Tibial artery (tissue), 4 donors: ENCODE measurements around the gene ACAP2.

ENCODE experiments used
- DNase-seq, 2 donors: peaks; one replicate each; pipeline ENCODE4 v3.0.0-alpha.2; 2019
- H3K27ac ChIP-seq, 2 donors: fragments of 200-600 bp; sonication (generic) in 1 of 2; 1 replicate in 1 of 2; 2 replicates in 1 of 2; pipeline ENCODE4 v1.5.1; 2018 to 2019; ENCODE audit warnings: mild to moderate bottlenecking in 1 of 2
- H3K27me3 ChIP-seq, 2 donors: fragments of 200-600 bp; sonication (generic) in 1 of 2; one replicate each; pipeline versions ENCODE4 v1.5.1 to v1.6.0; 2016 to 2019
- H3K36me3 ChIP-seq, 3 donors: fragments of 200-600 bp; sonication (generic) in 2 of 3; one replicate each; pipeline ENCODE4 v1.5.1; 2016 to 2019; ENCODE audit warnings: mild to moderate bottlenecking in 2 of 3
- H3K4me1 ChIP-seq, 4 donors: fragments of 200-600 bp; sonication (generic) in 2 of 4; 1 replicate in 3 of 4; 2 replicates in 1 of 4; pipeline ENCODE4 v1.5.1; 2016 to 2019
- H3K4me3 ChIP-seq, 2 donors: fragments of 200-600 bp; sonication (generic) in 1 of 2; 1 replicate in 1 of 2; 2 replicates in 1 of 2; pipeline ENCODE4 v1.5.1; 2018 to 2019; ENCODE audit warnings: mild to moderate bottlenecking in 2 of 2
- H3K9me3 ChIP-seq, 3 donors: fragments of 200-600 bp; sonication (generic) in 1 of 3; one replicate each; pipeline ENCODE4 v1.5.1; 2016 to 2019
- intact Hi-C: fragments of 100-400 bp; cut with DNase I; formaldehyde crosslinking; loops from one replicate; pipeline ENCODE4 v1.15.0; 2023; ENCODE audit warnings: low total_unique reads
- TF ChIP-seq, protein P1 (sequence below), 2 experiments: fragments of 200-600 bp in 1 of 2; fragments of 450-650 bp in 1 of 2; IDR thresholded peaks; one replicate each; pipeline ENCODE4 v1.5.1; 2017 to 2019; ENCODE audit warnings: antibody characterized with exemption in 2 of 2, mild to moderate bottlenecking in 1 of 2, moderate library complexity in 1 of 2

Gene ACAP2

DNA sequence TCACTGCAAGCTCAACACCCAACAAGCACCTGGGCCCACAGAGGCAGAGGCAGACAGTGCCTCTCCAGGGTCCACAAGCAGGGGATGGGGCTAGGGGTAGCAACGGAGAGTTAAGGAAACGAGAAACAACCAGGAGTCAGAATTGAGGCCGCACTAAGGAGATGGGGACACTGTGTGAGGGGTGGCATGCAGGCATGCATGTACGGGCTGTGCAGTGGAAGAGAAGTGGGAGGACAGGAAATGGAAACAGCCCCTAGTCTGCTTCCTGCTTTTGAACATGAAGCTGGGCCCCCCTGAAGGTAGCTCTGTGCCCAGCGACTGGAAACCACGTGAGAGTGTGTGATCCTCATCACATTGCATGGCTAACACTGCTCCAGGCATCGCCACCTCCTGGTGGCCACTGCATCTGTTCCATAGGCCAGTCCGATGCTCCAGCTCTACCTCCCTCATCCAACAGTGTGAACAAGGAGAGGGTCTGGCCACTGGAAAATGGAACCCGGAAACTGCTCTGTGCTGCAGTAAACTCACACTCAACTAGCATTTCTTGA, 215.8 kb downstream of the ACAP2 start:
- Histone ChIP-seq H3K27ac (no peak overlapping the region), H3K4me3 (no peak overlapping the region), H3K9me3 (no peaks in the 10 kb centered on the region), H3K4me1 (peaks cover 0 to 32% (median 25%) of the 10 kb centered on the region in 4 donors), H3K36me3 (peaks cover 0 to 6% (median 0%) of the 10 kb centered on the region in 3 donors), H3K27me3 (no peaks in the 10 kb centered on the region)
- intact Hi-C loops, result loop anchor here (10.0 kb wide), 1 partner anchor 72 kb away; no protein-coding TSS in a partner anchor
- DNase-seq, result peak in 1 of 2 donors; percentile 35
- TF ChIP-seq, protein P1, sequence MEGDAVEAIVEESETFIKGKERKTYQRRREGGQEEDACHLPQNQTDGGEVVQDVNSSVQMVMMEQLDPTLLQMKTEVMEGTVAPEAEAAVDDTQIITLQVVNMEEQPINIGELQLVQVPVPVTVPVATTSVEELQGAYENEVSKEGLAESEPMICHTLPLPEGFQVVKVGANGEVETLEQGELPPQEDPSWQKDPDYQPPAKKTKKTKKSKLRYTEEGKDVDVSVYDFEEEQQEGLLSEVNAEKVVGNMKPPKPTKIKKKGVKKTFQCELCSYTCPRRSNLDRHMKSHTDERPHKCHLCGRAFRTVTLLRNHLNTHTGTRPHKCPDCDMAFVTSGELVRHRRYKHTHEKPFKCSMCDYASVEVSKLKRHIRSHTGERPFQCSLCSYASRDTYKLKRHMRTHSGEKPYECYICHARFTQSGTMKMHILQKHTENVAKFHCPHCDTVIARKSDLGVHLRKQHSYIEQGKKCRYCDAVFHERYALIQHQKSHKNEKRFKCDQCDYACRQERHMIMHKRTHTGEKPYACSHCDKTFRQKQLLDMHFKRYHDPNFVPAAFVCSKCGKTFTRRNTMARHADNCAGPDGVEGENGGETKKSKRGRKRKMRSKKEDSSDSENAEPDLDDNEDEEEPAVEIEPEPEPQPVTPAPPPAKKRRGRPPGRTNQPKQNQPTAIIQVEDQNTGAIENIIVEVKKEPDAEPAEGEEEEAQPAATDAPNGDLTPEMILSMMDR (IDR thresholded peaks at IDR 0.05), result no peak

DNA sequence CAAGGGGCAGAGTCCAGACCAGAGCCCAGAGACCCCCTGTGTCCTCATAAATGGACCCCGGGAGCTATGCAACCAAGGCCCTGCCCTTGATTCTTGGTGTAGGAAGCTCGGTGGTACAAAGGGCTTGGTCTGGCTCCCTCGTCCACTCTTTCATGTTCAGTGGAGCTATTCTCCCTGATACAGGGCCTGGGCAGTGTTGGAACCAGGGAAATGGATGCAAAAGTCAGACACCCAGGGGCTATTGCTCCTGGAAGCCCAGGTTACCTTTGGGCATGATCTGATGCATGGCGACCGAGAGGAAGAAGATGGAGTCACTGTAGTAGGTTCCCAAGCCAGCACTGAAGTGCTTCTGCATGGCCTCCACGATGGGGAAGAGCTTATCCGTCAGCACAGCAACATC, 216.4 kb downstream of the ACAP2 start:
- peaks cover 0 to 38% (median 29%) of the 10 kb centered on the region in 4 donors for H3K4me1 ChIP-seq
- no peaks in the 10 kb centered on the region for H3K9me3 ChIP-seq
- H3K27me3 ChIP-seq, result no peaks in the 10 kb centered on the region
- peaks cover 0 to 6% (median 0%) of the 10 kb centered on the region in 3 donors for H3K36me3 ChIP-seq
- intact Hi-C loops, result loop anchor here (10.0 kb wide), 1 partner anchor 72 kb away; no protein-coding TSS in a partner anchor
- peak in 1 of 2 donors; percentile 39 for DNase-seq
- TF ChIP-seq, protein P1 (IDR thresholded peaks at IDR 0.05), result no peak
- no peak overlapping the region for H3K27ac ChIP-seq
- no peak overlapping the region for H3K4me3 ChIP-seq

DNA sequence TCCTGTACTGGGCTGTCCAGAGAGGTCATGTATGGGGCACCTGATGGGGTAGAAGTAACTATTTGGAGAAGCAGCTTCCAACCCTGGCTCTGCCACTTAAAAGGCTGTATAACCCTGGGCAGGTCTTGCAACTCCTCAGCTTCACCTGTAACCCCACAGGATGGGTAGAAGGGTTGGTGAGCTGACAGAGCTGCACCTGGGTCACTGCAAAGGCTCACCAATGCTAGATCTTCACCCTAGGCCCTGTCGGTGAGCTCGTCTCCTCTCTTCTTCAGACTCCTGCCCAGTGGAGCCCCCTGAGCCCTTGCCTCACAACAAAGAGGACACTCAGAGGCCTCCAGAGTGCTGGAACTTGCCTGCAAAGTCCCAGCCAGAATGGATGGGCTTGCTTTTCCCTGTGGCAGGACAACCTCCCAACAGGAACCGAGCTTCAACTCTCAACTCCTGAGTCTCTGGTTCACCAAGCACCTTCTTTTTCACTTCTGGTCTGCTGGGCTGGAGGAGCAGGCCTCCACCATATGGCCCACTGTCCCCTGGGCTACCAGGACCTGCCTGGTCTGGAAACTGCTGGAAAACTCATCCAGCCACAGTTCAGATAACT, 217.7 kb downstream of the ACAP2 start:
- H3K27me3 ChIP-seq, result no peaks in the 10 kb centered on the region
- TF ChIP-seq, protein P1 (IDR thresholded peaks at IDR 0.05), result no peak
- H3K4me1 ChIP-seq, result peaks cover 0 to 43% (median 34%) of the 10 kb centered on the region in 4 donors
- intact Hi-C loops, result loop anchor here (10.0 kb wide), 1 partner anchor 70 kb away; no protein-coding TSS in a partner anchor
- H3K9me3 ChIP-seq, result no peaks in the 10 kb centered on the region
- H3K27ac ChIP-seq, result peak overlapping the region; percentile 71 to 77
- H3K4me3 ChIP-seq, result no peak overlapping the region
- H3K36me3 ChIP-seq, result peaks cover 0 to 6% (median 0%) of the 10 kb centered on the region in 3 donors
- DNase-seq, result peak in 1 of 2 donors; percentile 48
